DOHH2 (cell line): ENCODE results near the gene EGF.

Source experiments
- EZH2phosphoT487 ChIP-seq: fragments of 200-600 bp; sonication (generic); IDR thresholded peaks from 2 replicates; pipeline ENCODE4 v1.6.1; 2017; ENCODE audit warnings: borderline replicate concordance, mild to moderate bottlenecking, antibody characterized with exemption, low read length, moderate library complexity, mixed read lengths
- TF ChIP-seq, protein P1 (sequence below): fragments of 200-600 bp; sonication (generic); IDR thresholded peaks from one replicate; pipeline ENCODE4 v1.5.1; 2014; ENCODE audit warnings: antibody characterized with exemption, mild to moderate bottlenecking, low read depth, low read length; ENCODE audit not compliant: poor library complexity, severe bottlenecking

DNA sequence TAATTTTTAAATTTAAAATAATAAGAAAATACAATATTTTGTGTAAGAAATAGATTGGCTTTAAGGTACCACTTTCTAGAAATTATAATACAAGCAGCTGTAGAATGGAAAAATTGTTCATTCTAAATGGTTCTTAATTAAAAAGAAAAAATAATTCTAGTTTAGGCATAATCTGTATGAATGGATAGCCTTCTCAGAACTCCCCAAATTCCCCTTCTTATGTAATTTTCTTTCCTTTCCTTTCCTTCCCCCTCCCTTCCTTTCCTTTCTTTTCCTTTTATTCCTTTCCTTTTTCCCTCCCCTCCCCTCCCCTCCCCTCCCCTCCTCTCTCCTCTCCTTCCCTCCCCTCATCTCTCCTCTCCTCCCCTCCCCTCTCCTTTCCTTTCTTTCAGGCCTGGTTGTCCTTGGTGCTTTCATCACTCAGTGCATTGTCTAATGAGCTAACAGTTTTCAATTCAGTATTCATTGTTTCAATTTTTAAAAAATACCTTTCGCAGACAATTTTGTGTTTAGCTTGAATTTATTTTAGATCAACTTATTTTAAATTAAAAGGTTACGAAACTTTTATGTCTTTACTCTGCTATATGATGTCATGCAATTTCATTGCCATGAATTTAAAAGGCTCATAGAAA is 35.9 kb upstream of the EGF start:
- TF ChIP-seq, protein P1, sequence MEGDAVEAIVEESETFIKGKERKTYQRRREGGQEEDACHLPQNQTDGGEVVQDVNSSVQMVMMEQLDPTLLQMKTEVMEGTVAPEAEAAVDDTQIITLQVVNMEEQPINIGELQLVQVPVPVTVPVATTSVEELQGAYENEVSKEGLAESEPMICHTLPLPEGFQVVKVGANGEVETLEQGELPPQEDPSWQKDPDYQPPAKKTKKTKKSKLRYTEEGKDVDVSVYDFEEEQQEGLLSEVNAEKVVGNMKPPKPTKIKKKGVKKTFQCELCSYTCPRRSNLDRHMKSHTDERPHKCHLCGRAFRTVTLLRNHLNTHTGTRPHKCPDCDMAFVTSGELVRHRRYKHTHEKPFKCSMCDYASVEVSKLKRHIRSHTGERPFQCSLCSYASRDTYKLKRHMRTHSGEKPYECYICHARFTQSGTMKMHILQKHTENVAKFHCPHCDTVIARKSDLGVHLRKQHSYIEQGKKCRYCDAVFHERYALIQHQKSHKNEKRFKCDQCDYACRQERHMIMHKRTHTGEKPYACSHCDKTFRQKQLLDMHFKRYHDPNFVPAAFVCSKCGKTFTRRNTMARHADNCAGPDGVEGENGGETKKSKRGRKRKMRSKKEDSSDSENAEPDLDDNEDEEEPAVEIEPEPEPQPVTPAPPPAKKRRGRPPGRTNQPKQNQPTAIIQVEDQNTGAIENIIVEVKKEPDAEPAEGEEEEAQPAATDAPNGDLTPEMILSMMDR = no peak
- TF ChIP-seq EZH2phosphoT487 = no peak
